ENCODE measurements around the gene KLK14.

- TF ChIP-seq CTCF (IDR thresholded peaks at IDR 0.05; ENCODE audit: insufficient read depth, low read depth, low read length) (no peak), EZH2 (IDR thresholded peaks at IDR 0.05; ENCODE audit: insufficient read depth, low read length) (no peak)
Observed at GRCh38 chr19:51128227-51128626, 45.5 kb upstream of the KLK14 start.

Data from astrocyte (in vitro differentiated cells and primary cell).